ENCODE measurements around the gene CDK9. TPM values are rescaled to one million over a fixed set of nuclear protein-coding genes. Genes with fewer than 3 reads are reported as not detected.

CDK9 gene
- total RNA-seq, 3 donors from 2014 or later (not counting 1 experiment from before 2014, with no cell fraction given): 181 to 207 (median 188) TPM

GRCh38 chr9:127746959-127747569 lies 38.8 kb upstream of the CDK9 start:
- Mint-ChIP-seq H3K36me3 (peaks cover 7% of the 10 kb centered on the region), H3K27me3 (ENCODE audit: low read depth in 2 of 2) (no peaks in the 10 kb centered on the region), H3K27ac (peak overlapping the region; percentile 76 to 80), H3K9me3 (no peaks in the 10 kb centered on the region), H3K4me3 (no peak overlapping the region), H3K4me1 (peaks cover 18 to 27% of the 10 kb centered on the region in 2 donors)
- peak in 1 of 2 donors; percentile 71 for DNase-seq
- peak; percentile 52 to 80 (median 73) for ATAC-seq
- Histone ChIP-seq H3K27ac (ENCODE audit: low read length) (peak overlapping the region; percentile 53), H3K36me3 (ENCODE audit: control insufficient read depth, insufficient read depth, low read length) (peaks cover 91% of the 10 kb centered on the region), H3K4me3 (ENCODE audit: low read length) (no peak overlapping the region), H3K27me3 (ENCODE audit: control insufficient read depth, insufficient read depth, low read length) (no peaks in the 10 kb centered on the region), H3K4me1 (ENCODE audit: control insufficient read depth, insufficient read depth, low read length) (peaks cover 22% of the 10 kb centered on the region), H3K9me3 (ENCODE audit: control insufficient read depth, insufficient read depth, low read length) (no peaks in the 10 kb centered on the region)
- intact Hi-C loops (cut with micrococcal nuclease): no loop called here
- 85% methylated on average over 15 of the region's 15 CpGs for WGBS (ENCODE audit: insufficient coverage)
- no peak for TF ChIP-seq CTCF (IDR thresholded peaks at IDR 0.05)

DNA sequence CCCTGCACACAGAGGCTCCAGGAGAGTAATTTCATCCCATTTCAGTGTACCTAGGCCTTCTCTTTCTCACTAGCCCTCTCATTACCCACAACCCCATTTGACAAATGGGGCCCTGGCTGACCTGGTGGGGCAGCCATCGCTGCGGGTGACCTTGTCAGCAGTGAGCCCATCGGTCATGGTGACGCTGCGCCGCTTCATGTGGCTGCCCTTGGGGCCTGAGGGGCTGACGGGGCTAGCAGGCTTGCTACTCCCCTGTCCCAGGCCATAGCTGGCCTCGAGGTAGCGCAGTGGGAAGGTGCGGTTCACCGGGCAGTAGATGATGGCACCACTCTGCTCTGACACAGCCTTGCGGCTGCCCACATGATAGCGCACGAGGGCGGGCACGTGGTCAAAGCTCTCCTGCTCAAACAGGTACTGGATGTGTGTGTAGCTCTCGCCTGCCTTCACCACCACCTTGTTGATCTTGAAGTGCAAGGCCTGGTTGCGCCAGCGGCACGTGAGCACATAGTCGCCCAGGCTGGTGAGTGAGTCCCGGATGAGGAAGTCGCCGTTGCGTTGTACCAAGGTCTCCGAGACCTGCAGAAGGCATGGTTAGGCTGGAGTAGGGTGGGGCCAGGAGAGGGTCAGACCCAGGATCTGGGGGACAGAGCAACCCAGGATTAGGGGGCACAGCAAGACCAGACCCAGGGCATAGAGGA lies 36.6 kb upstream of the CDK9 start:
- Mint-ChIP-seq H3K36me3 (peaks cover 7% of the 10 kb centered on the region), H3K4me3 (no peak overlapping the region), H3K4me1 (peaks cover 18 to 39% of the 10 kb centered on the region in 2 donors), H3K27me3 (ENCODE audit: low read depth in 2 of 2) (no peaks in the 10 kb centered on the region), H3K9me3 (no peaks in the 10 kb centered on the region), H3K27ac (peak overlapping the region in 1 of 2 donors; percentile 45)
- TF ChIP-seq CTCF (IDR thresholded peaks at IDR 0.05): no peak
- intact Hi-C loops (cut with micrococcal nuclease): no loop called here
- Histone ChIP-seq H3K9me3 (ENCODE audit: control insufficient read depth, insufficient read depth, low read length) (no peaks in the 10 kb centered on the region), H3K36me3 (ENCODE audit: control insufficient read depth, insufficient read depth, low read length) (peaks cover 80% of the 10 kb centered on the region), H3K4me1 (ENCODE audit: control insufficient read depth, insufficient read depth, low read length) (peaks cover 22% of the 10 kb centered on the region), H3K27ac (ENCODE audit: low read length) (no peak overlapping the region), H3K4me3 (ENCODE audit: low read length) (no peak overlapping the region), H3K27me3 (ENCODE audit: control insufficient read depth, insufficient read depth, low read length) (no peaks in the 10 kb centered on the region)
- DNase-seq (no peak), ATAC-seq (no peak)
- WGBS (ENCODE audit: insufficient coverage): 93% methylated on average over 26 of the region's 26 CpGs

- WGBS (ENCODE audit: insufficient coverage): 93% methylated on average over 8 of the region's 10 CpGs
- Mint-ChIP-seq H3K9me3 (no peaks in the 10 kb centered on the region), H3K27me3 (ENCODE audit: low read depth in 2 of 2) (no peaks in the 10 kb centered on the region), H3K27ac (peak overlapping the region; percentile 36 to 66), H3K4me3 (no peak overlapping the region), H3K36me3 (peaks cover 7% of the 10 kb centered on the region), H3K4me1 (peaks cover 18 to 39% of the 10 kb centered on the region in 2 donors)
- H3K27ac ChIP-seq (ENCODE audit: low read length): no peak overlapping the region
- peaks cover 68% of the 10 kb centered on the region for H3K36me3 ChIP-seq (ENCODE audit: control insufficient read depth, insufficient read depth, low read length)
- TF ChIP-seq CTCF (IDR thresholded peaks at IDR 0.05): no peak
- no peak for ATAC-seq
- H3K4me1 ChIP-seq (ENCODE audit: control insufficient read depth, insufficient read depth, low read length): peaks cover 18% of the 10 kb centered on the region
- H3K27me3 ChIP-seq (ENCODE audit: control insufficient read depth, insufficient read depth, low read length): no peaks in the 10 kb centered on the region
- DNase-seq: no peak
- no peaks in the 10 kb centered on the region for H3K9me3 ChIP-seq (ENCODE audit: control insufficient read depth, insufficient read depth, low read length)
- intact Hi-C loops (cut with micrococcal nuclease): no loop called here
- H3K4me3 ChIP-seq (ENCODE audit: low read length): no peak overlapping the region
These were observed 34.4 kb upstream of the CDK9 start for GRCh38 chr9:127751269-127752054.
